Measurements from ENCODE around the gene MEF2D.
A peak's percentile ranks its signal among the peaks of the same experiment; 100 is the strongest.

MEF2D gene

GRCh38 chr1:156496211-156496761 lies 4.3 kb downstream of the MEF2D start:
- Histone ChIP-seq H3K27me3 (ENCODE audit: insufficient read depth, poor library complexity, severe bottlenecking) (no peaks in the 10 kb centered on the region), H3K4me3 (replicated peaks; ENCODE audit: insufficient read depth, low read length) (peak overlapping the region; percentile 81), H3K27ac (replicated peaks) (no peak overlapping the region)
- no peak for TF ChIP-seq CTCF (IDR thresholded peaks at IDR 0.05; ENCODE audit: insufficient read depth, low read length)
- TF ChIP-seq SPI1 (IDR thresholded peaks at IDR 0.05; ENCODE audit: borderline replicate concordance, low read depth): no peak
- no peak for TF ChIP-seq GABPA (IDR thresholded peaks at IDR 0.05; ENCODE audit: low read depth)
- no peak for TF ChIP-seq POLR2AphosphoS5 (IDR thresholded peaks at IDR 0.05; ENCODE audit: low read depth)
- TF ChIP-seq REST (IDR thresholded peaks at IDR 0.05; ENCODE audit: insufficient replicate concordance, low read depth): no peak
- DNase-seq (ENCODE audit: low read depth in 1 of 2, low spot score in 1 of 2): peak in 1 of 2 experiments; percentile 59

- peak in 1 of 2 experiments; percentile 47 for DNase-seq (ENCODE audit: low read depth in 1 of 2, low spot score in 1 of 2)
- Histone ChIP-seq H3K27ac (replicated peaks) (no peak overlapping the region), H3K27me3 (ENCODE audit: insufficient read depth, poor library complexity, severe bottlenecking) (no peaks in the 10 kb centered on the region), H3K4me3 (replicated peaks; ENCODE audit: insufficient read depth, low read length) (peak overlapping the region; percentile 81)
- TF ChIP-seq CTCF (IDR thresholded peaks at IDR 0.05; ENCODE audit: insufficient read depth, low read length) (no peak), SPI1 (IDR thresholded peaks at IDR 0.05; ENCODE audit: borderline replicate concordance, low read depth) (no peak), GABPA (IDR thresholded peaks at IDR 0.05; ENCODE audit: low read depth) (no peak), POLR2AphosphoS5 (IDR thresholded peaks at IDR 0.05; ENCODE audit: low read depth) (no peak), REST (IDR thresholded peaks at IDR 0.05; ENCODE audit: insufficient replicate concordance, low read depth) (no peak)
Measured at GRCh38 chr1:156495401-156496140, 5.0 kb downstream of the MEF2D start.

- DNase-seq (ENCODE audit: low read depth in 1 of 2, low spot score in 1 of 2): peak in 1 of 2 experiments; percentile 49
- 0 out of 2 replicates have a peak overlapping the region, but pooled peaks have one; percentile 13 for H3K27ac ChIP-seq (replicated peaks)
- H3K27me3 ChIP-seq (ENCODE audit: insufficient read depth, poor library complexity, severe bottlenecking): no peaks in the 10 kb centered on the region
- no peak for TF ChIP-seq REST (IDR thresholded peaks at IDR 0.05; ENCODE audit: insufficient replicate concordance, low read depth)
- TF ChIP-seq SPI1 (IDR thresholded peaks at IDR 0.05; ENCODE audit: borderline replicate concordance, low read depth): no peak
- TF ChIP-seq GABPA (IDR thresholded peaks at IDR 0.05; ENCODE audit: low read depth): no peak
- TF ChIP-seq CTCF (IDR thresholded peaks at IDR 0.05; ENCODE audit: insufficient read depth, low read length): no peak
- peak overlapping the region; percentile 12 for H3K4me3 ChIP-seq (replicated peaks; ENCODE audit: insufficient read depth, low read length)
Measured at GRCh38 chr1:156494309-156494895, 6.2 kb downstream of the MEF2D start.

Data from HL-60 (cell line).